ENCODE data around the gene LRRC25.

- TF ChIP-seq CTCF (conservative IDR thresholded peaks at IDR 0.05 in 1 of 2, IDR thresholded peaks at IDR 0.05 in 1 of 2; ENCODE audit: low read depth in 1 of 2, low read length in 2 of 2), result no peak
- TF ChIP-seq EZH2 (IDR thresholded peaks at IDR 0.05; ENCODE audit: low read length, missing control alignments), result no peak
Observed at GRCh38 chr19:18345296-18345695, 52.1 kb downstream of the LRRC25 start.
